GM23338 (cell line): Measurements from ENCODE around the gene EPHB2. TPM values are rescaled to one million over a fixed set of nuclear protein-coding genes. Genes with fewer than 3 reads are reported as not detected.

Source experiments
- ATAC-seq: fragments of 200-7000 bp; cut with Tn5 transposase; 3 replicates; pipeline ENCODE4 v1.9.1; 2020
- DNase-seq: peaks from one replicate; pipeline ENCODE4 v3.0.0-alpha.2; 2015; ENCODE audit warnings: low spot score
- H2AFZ ChIP-seq: fragments of 200-600 bp; sonication (generic); 2 replicates; pipeline ENCODE4 v1.8.0; 2016; ENCODE audit warnings: antibody characterized with exemption, mild to moderate bottlenecking, moderate library complexity
- H3F3A ChIP-seq: fragments of 200-600 bp; sonication (generic); replicated peaks from 2 replicates; pipeline ENCODE4 v1.8.0; 2017; ENCODE audit warnings: antibody characterized with exemption, mixed run types, low read depth
- H3K27ac ChIP-seq: fragments of 200-600 bp; sonication (generic); 2 replicates; pipeline ENCODE4 v1.6.1; 2016; ENCODE audit warnings: low read depth
- H3K27me3 ChIP-seq: fragments of 200-600 bp; sonication (generic); 2 replicates; pipeline ENCODE4 v1.8.0; 2016; ENCODE audit warnings: mild to moderate bottlenecking, mixed run types, moderate library complexity; ENCODE audit not compliant: insufficient read depth
- H3K36me3 ChIP-seq: fragments of 200-600 bp; sonication (generic); 2 replicates; pipeline ENCODE4 v1.8.0; 2016; ENCODE audit warnings: mild to moderate bottlenecking; ENCODE audit not compliant: insufficient read depth
- H3K4me1 ChIP-seq: fragments of 200-600 bp; sonication (generic); 2 replicates; pipeline ENCODE4 v1.8.0; 2016; ENCODE audit warnings: mild to moderate bottlenecking, moderate library complexity; ENCODE audit not compliant: insufficient read depth
- H3K4me2 ChIP-seq: fragments of 200-600 bp; sonication (generic); 2 replicates; pipeline ENCODE4 v1.7.1; 2017; ENCODE audit warnings: mixed run types
- H3K4me3 ChIP-seq: fragments of 200-600 bp; sonication (generic); 2 replicates; pipeline ENCODE4 v1.6.1; 2016; ENCODE audit warnings: mixed run types
- H3K79me2 ChIP-seq: fragments of 200-600 bp; sonication (generic); replicated peaks from 2 replicates; pipeline ENCODE4 v1.8.0; 2017; ENCODE audit warnings: mild to moderate bottlenecking; ENCODE audit not compliant: insufficient read depth
- H3K9me2 ChIP-seq: fragments of 200-600 bp; sonication (generic); 2 replicates; pipeline ENCODE4 v1.8.0; 2017; ENCODE audit not compliant: insufficient read depth
- H4K20me1 ChIP-seq: fragments of 200-600 bp; sonication (generic); replicated peaks from 2 replicates; pipeline ENCODE4 v1.8.0; 2017; ENCODE audit warnings: mild to moderate bottlenecking; ENCODE audit not compliant: insufficient read depth
- H3K27ac Mint-ChIP-seq: 2 replicates; pipeline ENCODE4 v1.8.0; 2020; ENCODE audit warnings: inconsistent platforms, mild to moderate bottlenecking, moderate library complexity, mixed read lengths
- H3K27me3 Mint-ChIP-seq: 3 replicates; pipeline ENCODE4 v1.8.0; 2022; ENCODE audit warnings: low read depth, mild to moderate bottlenecking, moderate library complexity, mixed read lengths, inconsistent platforms; ENCODE audit not compliant: insufficient read depth, poor library complexity
- H3K36me3 Mint-ChIP-seq: 3 replicates; pipeline ENCODE4 v1.8.0; 2021; ENCODE audit warnings: low read depth, mild to moderate bottlenecking, inconsistent platforms, moderate library complexity, mixed read lengths
- H3K4me1 Mint-ChIP-seq: 3 replicates; pipeline ENCODE4 v1.8.0; 2020; ENCODE audit warnings: mild to moderate bottlenecking, inconsistent platforms, mixed read lengths
- H3K4me3 Mint-ChIP-seq: 3 replicates; pipeline ENCODE4 v1.8.0; 2021; ENCODE audit warnings: moderate library complexity, mild to moderate bottlenecking, inconsistent platforms, mixed read lengths
- H3K9me3 Mint-ChIP-seq: 3 replicates; pipeline ENCODE4 v1.8.0; 2020; ENCODE audit warnings: moderate library complexity, mild to moderate bottlenecking, inconsistent platforms, mixed read lengths
- CREB1 ChIP-seq: fragments of 250-450 bp; sonication (Bioruptor Pico); IDR thresholded peaks from 2 replicates; pipeline ENCODE4 v1.5.0; 2020; ENCODE audit warnings: low read depth, mild to moderate bottlenecking, moderate library complexity
- CTCF ChIP-seq, 2 experiments: fragments of 200-600 bp in 1 of 2; sonication (generic) in 1 of 2; conservative IDR thresholded peaks; 2 replicates each; pipeline versions ENCODE4 v1.5.1 to v1.6.1; 2016 to 2017; ENCODE audit warnings: antibody characterized with exemption in 2 of 2, low read depth in 2 of 2, mild to moderate bottlenecking in 2 of 2, moderate library complexity in 1 of 2
- EZH2 ChIP-seq: fragments of 200-600 bp; sonication (generic); IDR thresholded peaks from one replicate; pipeline ENCODE4 v1.8.0; 2017; ENCODE audit warnings: antibody characterized with exemption, mild to moderate bottlenecking, low read depth; ENCODE audit not compliant: unreplicated experiment
- EZH2phosphoT487 ChIP-seq: fragments of 200-600 bp; sonication (generic); IDR thresholded peaks from one replicate; pipeline ENCODE4 v1.8.1; 2018; ENCODE audit warnings: antibody characterized with exemption; ENCODE audit not compliant: unreplicated experiment
- JUNB ChIP-seq: IDR thresholded peaks from one replicate; pipeline ENCODE4 v1.6.1; 2016; ENCODE audit warnings: antibody characterized with exemption; ENCODE audit not compliant: unreplicated experiment
- NANOG ChIP-seq: IDR thresholded peaks from 2 replicates; pipeline ENCODE4 v1.6.1; 2016; ENCODE audit warnings: antibody characterized with exemption, borderline replicate concordance
- POLR2AphosphoS5 ChIP-seq: IDR thresholded peaks from 2 replicates; pipeline ENCODE4 v1.6.1; 2016; ENCODE audit warnings: antibody characterized with exemption, low read depth
- STAT1 ChIP-seq: IDR thresholded peaks from one replicate; pipeline ENCODE4 v1.6.1; 2016; ENCODE audit warnings: antibody characterized with exemption; ENCODE audit not compliant: unreplicated experiment
- ZNF114 ChIP-seq: fragments of 250-450 bp; sonication (Bioruptor Pico); IDR thresholded peaks from 2 replicates; pipeline ENCODE4 v1.5.0; 2020; ENCODE audit warnings: mild to moderate bottlenecking, moderate library complexity
- ZNF331 ChIP-seq: fragments of 250-450 bp; sonication (Bioruptor Pico); IDR thresholded peaks from 2 replicates; pipeline ENCODE4 v1.5.0; 2020; ENCODE audit warnings: low read depth, mild to moderate bottlenecking, moderate library complexity
- polyA plus RNA-seq: library from polyadenylated mRNA; unstranded; fragments of >200 nt; fragmentation: Nextera tagmentation; extraction: Ambion mirVana; gene quantifications from 2 replicates; pipeline ENCODE4 v1.2.1, GENCODE V29; 2016
- total RNA-seq: library from RNA; depleted of rRNA; stranded (reverse); fragments of >200 nt; shearing (Covaris generic); gene quantifications from 2 replicates; pipeline ENCODE4 v1.2.3, GENCODE V29; 2014
- TF ChIP-seq, protein P1 (sequence below): IDR thresholded peaks from 2 replicates; pipeline ENCODE4 v1.6.1; 2016; ENCODE audit warnings: antibody characterized with exemption
- TF ChIP-seq, protein P2 (sequence below): IDR thresholded peaks from one replicate; pipeline ENCODE4 v1.6.1; 2018; ENCODE audit warnings: antibody characterized with exemption; ENCODE audit not compliant: unreplicated experiment
- TF ChIP-seq, protein P3 (sequence below): fragments of 250-450 bp; sonication (Bioruptor Pico); IDR thresholded peaks from 2 replicates; pipeline ENCODE4 v1.5.0; 2020; ENCODE audit warnings: mild to moderate bottlenecking, moderate library complexity

The EPHB2 gene
- total and polyA plus RNA-seq, 2 experiments from 2014 or later = 4.1 to 20.1 TPM

- Mint-ChIP-seq H3K27ac (no peak overlapping the region), H3K4me1 (peaks cover 32% of the 10 kb centered on the region), H3K27me3 (peaks cover 7% of the 10 kb centered on the region), H3K36me3 (no peaks in the 10 kb centered on the region), H3K4me3 (no peak overlapping the region), H3K9me3 (no peaks in the 10 kb centered on the region; the same call in 2 of the 3 replicates)
- no peak overlapping the region for H3K4me2 ChIP-seq
- H3K27ac ChIP-seq = no peak overlapping the region
- DNase-seq (no peak), ATAC-seq (no peak)
- no peaks in the 10 kb centered on the region for H3K9me2 ChIP-seq
- H3K4me1 ChIP-seq = peaks cover 8% of the 10 kb centered on the region; the same call in 1 of the 2 replicates
- H2AFZ ChIP-seq = no peak overlapping the region
- H3K27me3 ChIP-seq = no peaks in the 10 kb centered on the region
- TF ChIP-seq ZNF114 (CRISPR knock-in tag) (no peak), STAT1 (no peak), POLR2AphosphoS5 (no peak), EZH2phosphoT487 (no peak), CREB1 (no peak), CTCF (conservative IDR thresholded peaks at IDR 0.05; ENCODE audit: low read depth in 2 of 2) (no peak), ZNF331 (no peak), JUNB (no peak), NANOG (no peak), EZH2 (no peak)
- TF ChIP-seq, protein P1, sequence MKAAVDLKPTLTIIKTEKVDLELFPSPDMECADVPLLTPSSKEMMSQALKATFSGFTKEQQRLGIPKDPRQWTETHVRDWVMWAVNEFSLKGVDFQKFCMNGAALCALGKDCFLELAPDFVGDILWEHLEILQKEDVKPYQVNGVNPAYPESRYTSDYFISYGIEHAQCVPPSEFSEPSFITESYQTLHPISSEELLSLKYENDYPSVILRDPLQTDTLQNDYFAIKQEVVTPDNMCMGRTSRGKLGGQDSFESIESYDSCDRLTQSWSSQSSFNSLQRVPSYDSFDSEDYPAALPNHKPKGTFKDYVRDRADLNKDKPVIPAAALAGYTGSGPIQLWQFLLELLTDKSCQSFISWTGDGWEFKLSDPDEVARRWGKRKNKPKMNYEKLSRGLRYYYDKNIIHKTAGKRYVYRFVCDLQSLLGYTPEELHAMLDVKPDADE = no peak
- TF ChIP-seq, protein P2, sequence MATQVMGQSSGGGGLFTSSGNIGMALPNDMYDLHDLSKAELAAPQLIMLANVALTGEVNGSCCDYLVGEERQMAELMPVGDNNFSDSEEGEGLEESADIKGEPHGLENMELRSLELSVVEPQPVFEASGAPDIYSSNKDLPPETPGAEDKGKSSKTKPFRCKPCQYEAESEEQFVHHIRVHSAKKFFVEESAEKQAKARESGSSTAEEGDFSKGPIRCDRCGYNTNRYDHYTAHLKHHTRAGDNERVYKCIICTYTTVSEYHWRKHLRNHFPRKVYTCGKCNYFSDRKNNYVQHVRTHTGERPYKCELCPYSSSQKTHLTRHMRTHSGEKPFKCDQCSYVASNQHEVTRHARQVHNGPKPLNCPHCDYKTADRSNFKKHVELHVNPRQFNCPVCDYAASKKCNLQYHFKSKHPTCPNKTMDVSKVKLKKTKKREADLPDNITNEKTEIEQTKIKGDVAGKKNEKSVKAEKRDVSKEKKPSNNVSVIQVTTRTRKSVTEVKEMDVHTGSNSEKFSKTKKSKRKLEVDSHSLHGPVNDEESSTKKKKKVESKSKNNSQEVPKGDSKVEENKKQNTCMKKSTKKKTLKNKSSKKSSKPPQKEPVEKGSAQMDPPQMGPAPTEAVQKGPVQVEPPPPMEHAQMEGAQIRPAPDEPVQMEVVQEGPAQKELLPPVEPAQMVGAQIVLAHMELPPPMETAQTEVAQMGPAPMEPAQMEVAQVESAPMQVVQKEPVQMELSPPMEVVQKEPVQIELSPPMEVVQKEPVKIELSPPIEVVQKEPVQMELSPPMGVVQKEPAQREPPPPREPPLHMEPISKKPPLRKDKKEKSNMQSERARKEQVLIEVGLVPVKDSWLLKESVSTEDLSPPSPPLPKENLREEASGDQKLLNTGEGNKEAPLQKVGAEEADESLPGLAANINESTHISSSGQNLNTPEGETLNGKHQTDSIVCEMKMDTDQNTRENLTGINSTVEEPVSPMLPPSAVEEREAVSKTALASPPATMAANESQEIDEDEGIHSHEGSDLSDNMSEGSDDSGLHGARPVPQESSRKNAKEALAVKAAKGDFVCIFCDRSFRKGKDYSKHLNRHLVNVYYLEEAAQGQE = no peak
- TF ChIP-seq, protein P3, sequence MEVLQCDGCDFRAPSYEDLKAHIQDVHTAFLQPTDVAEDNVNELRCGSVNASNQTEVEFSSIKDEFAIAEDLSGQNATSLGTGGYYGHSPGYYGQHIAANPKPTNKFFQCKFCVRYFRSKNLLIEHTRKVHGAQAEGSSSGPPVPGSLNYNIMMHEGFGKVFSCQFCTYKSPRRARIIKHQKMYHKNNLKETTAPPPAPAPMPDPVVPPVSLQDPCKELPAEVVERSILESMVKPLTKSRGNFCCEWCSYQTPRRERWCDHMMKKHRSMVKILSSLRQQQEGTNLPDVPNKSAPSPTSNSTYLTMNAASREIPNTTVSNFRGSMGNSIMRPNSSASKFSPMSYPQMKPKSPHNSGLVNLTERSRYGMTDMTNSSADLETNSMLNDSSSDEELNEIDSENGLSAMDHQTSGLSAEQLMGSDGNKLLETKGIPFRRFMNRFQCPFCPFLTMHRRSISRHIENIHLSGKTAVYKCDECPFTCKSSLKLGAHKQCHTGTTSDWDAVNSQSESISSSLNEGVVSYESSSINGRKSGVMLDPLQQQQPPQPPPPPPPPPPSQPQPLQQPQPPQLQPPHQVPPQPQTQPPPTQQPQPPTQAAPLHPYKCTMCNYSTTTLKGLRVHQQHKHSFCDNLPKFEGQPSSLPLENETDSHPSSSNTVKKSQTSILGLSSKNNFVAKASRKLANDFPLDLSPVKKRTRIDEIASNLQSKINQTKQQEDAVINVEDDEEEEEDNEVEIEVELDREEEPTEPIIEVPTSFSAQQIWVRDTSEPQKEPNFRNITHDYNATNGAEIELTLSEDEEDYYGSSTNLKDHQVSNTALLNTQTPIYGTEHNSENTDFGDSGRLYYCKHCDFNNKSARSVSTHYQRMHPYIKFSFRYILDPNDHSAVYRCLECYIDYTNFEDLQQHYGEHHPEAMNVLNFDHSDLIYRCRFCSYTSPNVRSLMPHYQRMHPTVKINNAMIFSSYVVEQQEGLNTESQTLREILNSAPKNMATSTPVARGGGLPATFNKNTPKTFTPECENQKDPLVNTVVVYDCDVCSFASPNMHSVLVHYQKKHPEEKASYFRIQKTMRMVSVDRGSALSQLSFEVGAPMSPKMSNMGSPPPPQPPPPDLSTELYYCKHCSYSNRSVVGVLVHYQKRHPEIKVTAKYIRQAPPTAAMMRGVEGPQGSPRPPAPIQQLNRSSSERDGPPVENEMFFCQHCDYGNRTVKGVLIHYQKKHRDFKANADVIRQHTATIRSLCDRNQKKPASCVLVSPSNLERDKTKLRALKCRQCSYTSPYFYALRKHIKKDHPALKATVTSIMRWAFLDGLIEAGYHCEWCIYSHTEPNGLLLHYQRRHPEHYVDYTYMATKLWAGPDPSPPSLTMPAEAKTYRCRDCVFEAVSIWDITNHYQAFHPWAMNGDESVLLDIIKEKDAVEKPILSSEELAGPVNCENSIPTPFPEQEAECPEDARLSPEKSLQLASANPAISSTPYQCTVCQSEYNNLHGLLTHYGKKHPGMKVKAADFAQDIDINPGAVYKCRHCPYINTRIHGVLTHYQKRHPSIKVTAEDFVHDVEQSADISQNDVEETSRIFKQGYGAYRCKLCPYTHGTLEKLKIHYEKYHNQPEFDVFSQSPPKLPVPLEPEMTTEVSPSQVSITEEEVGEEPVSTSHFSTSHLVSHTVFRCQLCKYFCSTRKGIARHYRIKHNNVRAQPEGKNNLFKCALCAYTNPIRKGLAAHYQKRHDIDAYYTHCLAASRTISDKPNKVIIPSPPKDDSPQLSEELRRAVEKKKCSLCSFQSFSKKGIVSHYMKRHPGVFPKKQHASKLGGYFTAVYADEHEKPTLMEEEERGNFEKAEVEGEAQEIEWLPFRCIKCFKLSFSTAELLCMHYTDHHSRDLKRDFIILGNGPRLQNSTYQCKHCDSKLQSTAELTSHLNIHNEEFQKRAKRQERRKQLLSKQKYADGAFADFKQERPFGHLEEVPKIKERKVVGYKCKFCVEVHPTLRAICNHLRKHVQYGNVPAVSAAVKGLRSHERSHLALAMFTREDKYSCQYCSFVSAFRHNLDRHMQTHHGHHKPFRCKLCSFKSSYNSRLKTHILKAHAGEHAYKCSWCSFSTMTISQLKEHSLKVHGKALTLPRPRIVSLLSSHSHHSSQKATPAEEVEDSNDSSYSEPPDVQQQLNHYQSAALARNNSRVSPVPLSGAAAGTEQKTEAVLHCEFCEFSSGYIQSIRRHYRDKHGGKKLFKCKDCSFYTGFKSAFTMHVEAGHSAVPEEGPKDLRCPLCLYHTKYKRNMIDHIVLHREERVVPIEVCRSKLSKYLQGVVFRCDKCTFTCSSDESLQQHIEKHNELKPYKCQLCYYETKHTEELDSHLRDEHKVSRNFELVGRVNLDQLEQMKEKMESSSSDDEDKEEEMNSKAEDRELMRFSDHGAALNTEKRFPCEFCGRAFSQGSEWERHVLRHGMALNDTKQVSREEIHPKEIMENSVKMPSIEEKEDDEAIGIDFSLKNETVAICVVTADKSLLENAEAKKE (CRISPR knock-in tag) = no peak
- H4K20me1 ChIP-seq = no peaks in the 10 kb centered on the region
- H3F3A ChIP-seq = no peaks in the 10 kb centered on the region
- H3K4me3 ChIP-seq = no peak overlapping the region
- no peaks in the 10 kb centered on the region for H3K36me3 ChIP-seq
- no peaks in the 10 kb centered on the region for H3K79me2 ChIP-seq
Measured at GRCh38 chr1:22796642-22797041, 86.0 kb downstream of the EPHB2 start.
